NCI-H82 treated with DMSO at 0.1 percent for 48 hours (cell line): Measurements from ENCODE around the gene GAS2L1.

Experiments used
- DNase-seq: peaks from one replicate; lab custom pipeline; 2025; ENCODE audit not compliant: unreplicated experiment; lab: John Stamatoyannopoulos, UW

GAS2L1 gene

DNA sequence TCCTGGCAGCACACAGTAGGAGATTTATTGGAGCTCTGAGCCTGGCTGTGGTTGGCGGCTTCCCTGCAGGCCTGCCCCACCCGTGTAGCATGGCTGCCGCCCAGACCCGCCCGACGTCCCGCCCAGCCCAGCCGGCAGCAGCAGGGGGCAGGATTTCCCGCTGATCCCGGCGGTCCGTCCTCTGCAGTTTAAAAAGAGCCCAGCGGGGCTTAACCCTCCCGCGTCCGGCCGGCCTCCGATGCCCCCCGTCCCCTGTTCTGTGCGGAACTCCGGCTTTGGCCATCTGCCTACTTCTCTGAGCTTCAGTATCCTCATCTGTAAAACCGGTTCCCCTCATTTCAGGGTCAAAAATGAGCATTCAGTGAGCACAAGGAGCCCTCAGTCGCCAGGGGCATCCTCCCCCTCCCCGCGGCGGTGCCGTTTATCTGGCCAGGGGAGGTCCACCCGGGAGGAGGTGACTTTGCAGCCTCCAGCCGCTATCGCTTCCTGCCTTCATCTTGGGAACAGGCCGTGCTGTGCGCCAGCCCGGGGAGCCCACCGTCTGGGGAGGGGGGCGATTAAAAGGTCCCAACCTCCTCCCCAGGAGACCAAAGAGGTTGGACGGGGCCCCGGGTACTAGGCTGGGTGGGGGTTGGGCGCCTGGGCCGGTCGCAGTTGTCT lies at the start of gene GAS2L1:
TSS of gene GAS2L1 (plus strand) at position 476 of the 660 bp plus-strand sequence. CDS start 1,456 bp downstream, outside the sequence.
- DNase-seq = peak; percentile 47

DNA sequence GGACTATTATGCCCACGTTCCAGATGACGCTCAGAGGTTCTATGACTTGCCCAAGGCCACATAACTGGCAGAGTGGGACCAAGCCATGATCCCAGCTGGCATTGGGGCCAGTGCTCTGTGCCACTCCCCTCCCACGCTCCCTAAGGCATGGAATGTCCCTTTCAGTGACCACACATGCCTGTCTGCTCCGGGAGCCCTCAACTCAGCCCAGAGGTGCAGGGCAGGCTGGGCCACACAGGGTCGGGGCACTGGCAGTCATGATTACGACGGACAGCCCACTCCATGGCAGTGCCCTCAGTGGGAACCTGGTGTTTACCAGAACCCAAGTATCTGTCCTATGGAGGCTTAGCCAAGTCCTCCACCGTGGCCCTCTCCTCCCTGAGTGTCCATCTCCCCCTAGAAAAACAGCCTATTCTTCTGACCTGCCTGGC lies 48.7 kb upstream of the GAS2L1 start:
- no peak for DNase-seq

DNA sequence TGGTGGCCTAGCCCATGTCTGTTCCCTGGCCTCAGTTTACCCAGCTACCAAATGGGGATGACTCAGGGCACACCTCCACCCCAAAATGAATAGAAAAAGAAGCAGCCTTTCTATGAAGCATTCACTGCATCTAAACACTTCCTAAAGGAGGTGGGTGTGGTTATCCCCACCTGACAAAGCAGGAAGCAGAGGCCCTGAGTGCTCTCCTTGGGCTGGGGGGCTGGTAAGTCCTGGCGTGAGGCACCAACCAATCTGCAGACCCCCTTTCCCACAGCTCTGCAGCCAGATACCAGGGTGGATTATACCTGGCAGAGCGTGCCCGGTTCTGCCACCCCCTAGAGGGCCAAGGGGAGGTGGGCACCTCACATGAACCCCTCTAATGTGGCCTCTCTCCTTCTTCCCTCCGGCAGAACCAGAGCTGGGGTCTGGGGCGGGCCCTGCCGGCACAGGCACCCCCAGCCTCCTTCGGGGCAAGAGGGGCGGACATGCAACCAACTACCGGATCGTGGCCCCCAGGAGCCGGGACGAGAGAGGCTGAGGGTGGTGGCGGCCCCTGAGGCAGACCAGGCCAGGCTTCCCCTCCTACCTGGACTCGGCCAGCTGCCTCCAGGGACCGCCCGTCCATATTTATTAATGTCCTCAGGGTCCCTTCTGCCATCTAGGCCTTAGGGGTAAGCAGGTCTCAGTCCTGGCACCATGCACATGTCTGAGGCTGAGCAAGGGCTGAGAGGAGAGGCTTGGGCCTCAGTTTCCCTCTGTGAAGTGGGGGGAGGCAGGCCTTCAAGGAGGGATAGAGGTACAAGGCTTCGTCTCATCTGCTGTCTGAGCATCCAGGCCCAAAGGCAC lies 47.8 kb upstream of the GAS2L1 start:
- no peak for DNase-seq

- no peak for DNase-seq
Observed at GRCh38 chr22:29259253-29259899, 47.1 kb upstream of the GAS2L1 start.

- DNase-seq = no peak
Observed at GRCh38 chr22:29260031-29260560, 46.4 kb upstream of the GAS2L1 start.

DNA sequence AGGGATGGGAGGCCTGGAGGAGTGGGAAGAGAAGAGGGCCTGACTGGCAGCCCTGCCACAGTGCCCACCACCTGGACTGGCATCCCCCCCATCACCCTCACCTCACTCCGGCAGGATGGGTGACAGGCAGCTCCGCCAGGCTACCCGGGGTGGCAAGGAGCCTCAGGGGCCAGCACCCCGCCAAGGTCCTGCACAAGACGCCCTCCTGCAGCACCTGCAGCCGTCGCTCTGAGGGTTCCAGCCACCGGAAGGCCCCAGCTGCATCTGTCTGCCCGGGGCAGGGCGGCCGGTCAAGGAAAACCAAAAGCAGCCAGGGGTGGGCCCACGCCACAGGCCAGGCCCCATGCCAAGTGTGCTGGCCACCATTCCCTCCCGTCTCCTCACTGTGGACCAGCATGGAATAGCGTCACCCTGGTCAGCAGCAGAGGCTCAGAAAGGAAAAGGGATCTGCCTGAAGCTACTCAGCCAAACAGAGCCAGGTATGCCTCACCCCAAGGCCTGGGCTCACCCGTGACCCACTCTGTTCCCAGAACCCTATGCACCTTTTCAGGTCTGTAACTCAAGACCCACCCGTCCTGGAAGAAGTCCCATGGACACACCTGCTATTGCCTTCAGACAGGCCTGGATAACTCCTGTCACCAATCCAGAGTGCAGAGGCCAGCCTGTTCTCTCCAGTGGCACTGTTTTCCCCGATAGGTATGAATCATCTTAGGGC lies 45.7 kb upstream of the GAS2L1 start:
- DNase-seq = no peak

DNA sequence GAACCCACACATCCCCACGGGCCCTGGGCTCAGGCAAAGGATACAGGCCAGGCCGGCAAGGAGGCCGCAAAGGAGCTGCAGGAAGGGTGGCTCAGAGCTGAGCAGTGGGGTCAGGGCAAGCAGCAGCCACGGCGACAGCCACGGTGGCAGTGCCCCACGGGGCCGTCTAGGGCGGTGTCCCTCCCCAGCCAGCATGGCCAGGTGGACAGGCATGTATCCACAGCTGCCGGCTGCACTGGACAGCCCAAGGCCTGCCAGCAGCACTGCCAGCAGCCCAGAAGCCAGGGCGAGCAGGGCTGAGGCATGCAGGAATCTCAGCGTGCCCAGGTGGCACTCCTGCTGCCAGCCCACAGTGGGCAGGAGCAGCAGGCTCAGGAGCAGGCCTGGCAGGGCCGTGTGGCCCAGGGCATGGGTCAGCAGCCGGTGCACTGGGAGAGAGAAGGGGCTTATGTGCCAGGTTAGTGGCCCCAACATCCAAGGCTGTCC lies 42.6 kb upstream of the GAS2L1 start:
- no peak for DNase-seq

DNA sequence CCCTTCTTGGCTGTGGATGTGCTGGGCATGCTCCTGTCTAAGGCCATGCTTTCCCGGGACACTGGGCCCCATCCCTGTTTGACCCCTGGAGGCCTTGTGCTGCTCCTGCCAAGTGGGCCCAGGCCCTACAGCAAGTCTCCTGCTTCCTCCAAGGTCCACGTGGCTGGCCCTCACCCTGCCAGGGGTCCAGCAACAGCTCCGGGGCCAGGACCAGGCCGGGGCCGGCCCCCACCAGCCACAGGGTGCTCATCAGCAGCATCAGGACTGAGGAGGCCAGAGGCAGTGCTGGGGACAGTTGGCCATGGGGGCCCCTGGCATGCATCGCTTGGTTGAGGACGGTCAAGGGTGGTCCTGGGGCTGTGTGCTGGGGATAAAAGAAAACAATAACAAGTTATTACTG lies 41.1 kb upstream of the GAS2L1 start:
- no peak for DNase-seq

DNA sequence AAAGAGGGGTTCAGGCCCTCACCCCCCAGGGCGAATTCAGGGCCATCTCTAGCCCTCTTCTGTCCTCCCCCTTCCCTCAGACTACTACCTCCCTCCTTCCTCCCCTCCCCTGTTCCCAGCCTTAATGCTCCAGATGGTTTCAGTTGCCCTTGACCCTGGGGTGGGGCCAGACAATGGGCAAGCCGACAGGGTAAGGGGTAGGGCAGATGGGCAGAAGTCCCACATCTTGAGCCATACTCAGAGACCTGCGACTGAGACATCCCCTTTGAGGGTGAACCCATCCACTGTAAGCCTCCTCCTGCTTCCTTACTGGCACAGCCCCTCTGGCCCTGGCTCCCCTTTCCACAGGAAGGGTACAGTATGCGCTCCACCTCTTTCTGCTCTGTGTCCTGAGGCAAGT lies 40.5 kb upstream of the GAS2L1 start:
- no peak for DNase-seq

GRCh38 chr22:29266564-29267461 lies 39.6 kb upstream of the GAS2L1 start:
- DNase-seq = peak; percentile 3

DNA sequence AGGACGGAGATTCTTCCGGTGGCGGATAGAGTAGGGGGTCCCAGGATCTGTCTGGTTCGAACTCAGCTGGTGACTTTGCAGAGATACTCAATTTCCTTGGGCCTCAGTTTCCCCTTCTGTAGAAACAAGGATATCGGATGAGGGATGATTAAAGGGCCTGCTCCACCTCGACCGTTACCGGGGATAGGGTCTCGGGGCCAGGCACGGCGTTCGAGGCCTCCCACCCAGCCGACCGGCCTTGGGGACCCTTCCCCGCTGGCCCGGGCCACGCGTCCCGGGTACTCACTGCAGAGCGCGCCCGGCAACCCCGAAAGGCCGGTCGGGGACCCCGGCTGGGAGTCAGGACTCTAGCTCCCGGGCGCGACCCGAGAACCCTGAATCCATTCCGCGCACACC lies 39.0 kb upstream of the GAS2L1 start:
- DNase-seq = no peak

GRCh38 chr22:29267858-29268510 lies 38.5 kb upstream of the GAS2L1 start, which contains the start of the genes EWSR1 and RHBDD3:
EWSR1 (plus strand) TSS chr22:29268268; CDS start chr22:29268337, 69 bp downstream.
RHBDD3 (minus strand) TSS chr22:29267981; CDS start chr22:29265626, 2,355 bp downstream.
- DNase-seq = peak; percentile 75

DNA sequence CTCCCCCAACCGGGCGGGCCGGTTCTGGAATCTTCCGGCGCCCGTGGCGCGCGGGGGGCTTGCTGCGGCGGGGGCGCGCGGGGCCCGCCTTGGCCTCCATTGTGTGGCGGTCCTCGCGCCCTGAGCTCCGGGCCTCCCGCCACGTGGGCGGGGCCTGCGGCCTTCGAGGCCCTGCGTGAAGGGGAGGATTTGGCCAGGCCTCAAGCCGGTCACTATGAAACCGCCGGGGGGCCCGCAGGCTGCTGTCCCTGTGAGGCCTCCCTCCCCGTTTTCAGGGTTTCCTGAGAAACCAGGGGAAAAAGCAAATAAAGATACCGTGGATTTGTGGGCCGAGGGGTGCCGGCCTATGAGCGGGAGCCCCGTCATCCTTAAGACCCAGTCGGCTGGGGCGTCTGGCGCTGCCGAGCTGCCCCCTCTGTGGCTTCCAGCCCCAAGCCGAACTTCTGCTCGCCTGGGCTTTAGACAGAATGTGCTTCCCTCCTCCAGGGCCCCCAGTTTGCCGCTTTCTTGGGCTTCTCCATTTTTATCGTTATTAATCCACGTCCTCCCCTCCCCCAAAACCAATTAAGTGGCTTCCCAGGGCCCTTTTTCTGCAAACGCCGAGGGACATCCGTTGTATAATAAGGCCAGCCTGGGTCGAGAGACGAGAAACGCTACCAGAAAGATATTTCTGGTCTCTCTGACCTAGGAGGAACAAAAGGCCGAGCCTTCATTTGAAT lies 37.8 kb upstream of the GAS2L1 start:
- DNase-seq = no peak

- no peak for DNase-seq
Observed at GRCh38 chr22:29269230-29269604, 37.2 kb upstream of the GAS2L1 start.

DNA sequence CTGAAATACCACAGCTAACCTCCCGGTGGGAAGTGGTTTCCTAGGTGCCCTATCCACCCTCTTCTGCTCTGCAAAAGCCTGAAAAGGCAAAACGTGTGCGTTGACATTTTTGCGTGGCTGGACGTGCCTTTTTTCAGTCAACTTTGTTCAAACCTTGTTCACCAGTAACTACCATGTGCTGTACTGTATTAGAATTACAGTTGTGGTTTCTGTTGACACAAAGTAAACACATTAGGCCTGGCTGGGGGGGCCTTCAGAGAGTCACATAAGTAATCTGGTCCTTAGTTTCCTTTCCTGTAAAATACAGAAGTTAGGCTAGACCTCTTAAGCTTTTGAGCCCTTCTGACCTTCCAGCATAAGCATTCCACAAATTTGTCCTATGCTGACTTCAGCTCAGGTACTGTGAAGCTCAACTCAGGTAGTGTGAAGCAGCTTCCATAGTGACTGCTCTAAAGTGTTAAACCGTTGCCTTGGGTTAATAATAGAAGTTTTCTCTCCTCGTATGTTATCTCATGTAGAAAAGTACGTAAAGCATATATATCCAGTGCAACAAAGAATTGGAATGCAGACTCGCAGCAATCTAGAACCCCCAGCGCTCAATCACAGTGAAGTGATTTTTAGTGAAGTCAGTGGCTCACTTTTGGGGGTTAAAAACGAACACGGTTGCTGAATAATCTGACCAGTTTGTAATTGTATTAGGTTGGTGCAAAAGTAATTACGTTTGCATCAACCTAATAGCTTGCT lies 36.5 kb upstream of the GAS2L1 start:
- no peak for DNase-seq

DNA sequence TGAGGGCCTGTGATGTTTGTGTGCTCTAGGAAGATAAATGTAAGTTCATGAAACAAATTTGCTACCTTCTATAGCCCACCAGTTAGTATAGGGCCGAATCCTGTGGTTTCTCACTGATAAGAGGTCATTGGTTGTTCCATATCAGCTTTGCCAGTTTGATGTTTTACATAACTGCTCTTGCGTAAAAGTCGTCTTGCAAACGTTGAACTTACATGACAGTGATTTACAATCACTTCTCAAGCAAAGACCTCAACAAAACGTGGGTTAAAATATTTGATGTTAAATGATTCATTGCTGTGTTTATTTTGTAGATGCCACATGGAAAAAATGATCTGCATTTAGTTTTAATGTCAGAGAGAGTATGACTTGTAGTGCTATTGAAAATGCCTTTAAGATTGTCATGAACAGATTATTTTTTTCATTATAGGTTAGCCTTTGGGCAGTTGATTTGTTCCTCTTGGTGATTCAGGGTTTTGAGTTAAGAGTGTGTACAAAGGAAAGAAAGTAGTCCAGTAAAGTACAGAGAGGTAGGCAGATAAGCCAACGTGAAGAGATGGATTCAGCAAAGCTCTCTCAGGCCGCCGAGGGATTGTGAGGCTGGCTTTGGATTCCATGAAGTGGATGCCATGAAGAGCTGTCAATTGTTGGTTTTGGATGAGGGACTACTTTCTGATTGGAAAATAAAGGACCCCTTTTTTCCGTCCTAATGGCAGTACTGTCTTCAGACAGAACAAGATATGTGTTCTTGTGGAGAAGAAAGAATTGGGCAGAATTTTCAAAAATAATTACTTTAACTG lies 35.8 kb upstream of the GAS2L1 start:
- no peak for DNase-seq

DNA sequence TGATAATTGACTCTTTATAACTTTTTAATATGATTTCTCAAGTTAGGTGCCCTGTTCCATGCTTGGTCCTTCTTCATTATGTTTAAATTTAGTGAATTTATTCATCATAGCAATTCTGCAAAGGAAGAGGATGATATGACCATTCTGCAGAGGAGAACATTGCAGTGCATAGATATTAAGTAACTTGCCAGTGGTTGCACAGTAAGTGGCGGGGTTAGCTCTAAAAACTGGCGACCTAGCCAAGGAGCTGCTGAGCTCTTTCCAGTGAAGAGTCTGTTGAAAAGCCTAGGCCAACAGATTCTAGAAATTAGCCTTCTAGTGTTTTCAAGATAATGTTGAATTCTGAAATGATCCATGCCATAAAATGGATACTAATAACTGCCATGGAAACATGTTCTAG lies 33.8 kb upstream of the GAS2L1 start:
- no peak for DNase-seq
